Ammon's horn (tissue), 1 donor: ENCODE measurements around the gene PSME2.

Source experiments
- DNase-seq: peaks from one replicate; pipeline ENCODE4 v3.0.0-alpha.2; 2016; ENCODE audit warnings: low spot score

Gene PSME2

DNA sequence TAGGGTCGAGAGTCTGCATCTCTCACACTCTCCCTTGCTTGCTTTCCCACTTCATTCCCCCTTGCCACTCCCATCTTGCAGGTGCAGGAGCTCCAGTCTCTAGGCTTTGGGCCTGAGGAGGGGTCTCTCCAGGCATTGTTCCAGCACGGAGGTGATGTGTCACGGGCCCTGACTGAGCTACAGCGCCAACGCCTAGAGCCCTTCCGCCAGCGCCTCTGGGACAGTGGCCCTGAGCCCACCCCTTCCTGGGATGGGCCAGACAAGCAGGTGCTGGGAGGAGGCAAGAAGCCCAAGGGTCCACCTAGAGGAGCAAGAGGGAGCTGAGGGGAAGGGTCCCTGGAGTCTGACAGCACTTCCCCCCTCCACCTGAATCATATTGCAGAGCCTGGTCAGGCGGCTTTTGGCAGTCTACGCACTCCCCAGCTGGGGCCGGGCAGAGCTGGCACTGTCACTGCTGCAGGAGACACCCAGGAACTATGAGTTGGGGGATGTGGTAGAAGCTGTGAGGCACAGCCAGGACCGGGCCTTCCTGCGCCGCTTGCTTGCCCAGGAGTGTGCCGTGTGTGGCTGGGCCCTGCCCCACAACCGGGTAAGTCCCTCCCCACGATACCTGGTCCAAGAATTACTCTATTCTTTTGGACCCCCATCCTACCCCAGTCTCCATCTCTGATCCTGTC is 5.1 kb upstream of the PSME2 start:
- DNase-seq: no peak

DNA sequence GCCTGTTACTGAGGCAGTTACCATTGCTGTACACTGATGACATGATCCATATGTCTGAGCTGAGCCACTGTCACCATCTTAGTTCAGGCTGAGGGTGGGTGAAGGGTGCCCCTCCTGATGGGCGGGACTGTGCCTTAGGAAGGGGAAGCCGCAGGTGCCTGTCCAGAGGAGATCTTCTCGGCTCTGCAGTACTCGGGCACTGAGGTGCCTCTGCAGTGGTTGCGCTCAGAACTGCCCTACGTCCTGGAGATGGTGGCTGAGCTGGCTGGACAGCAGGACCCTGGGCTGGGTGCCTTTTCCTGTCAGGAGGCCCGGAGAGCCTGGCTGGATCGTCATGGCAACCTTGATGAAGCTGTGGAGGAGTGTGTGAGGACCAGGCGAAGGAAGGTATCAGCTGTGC is 4.6 kb upstream of the PSME2 start:
- DNase-seq: no peak

DNA sequence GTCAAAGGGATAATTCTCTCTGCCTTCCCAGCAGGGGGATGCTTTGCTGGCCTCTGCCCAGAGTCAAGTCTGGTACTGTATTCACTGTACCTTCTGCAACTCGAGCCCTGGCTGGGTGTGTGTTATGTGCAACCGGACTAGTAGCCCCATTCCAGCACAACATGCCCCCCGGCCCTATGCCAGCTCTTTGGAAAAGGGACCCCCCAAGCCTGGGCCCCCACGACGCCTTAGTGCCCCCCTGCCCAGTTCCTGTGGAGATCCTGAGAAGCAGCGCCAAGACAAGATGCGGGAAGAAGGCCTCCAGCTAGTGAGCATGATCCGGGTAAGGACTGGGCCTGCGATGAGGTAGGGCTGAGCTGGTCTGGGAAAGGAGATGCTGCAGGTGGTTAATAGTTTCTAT is 4.2 kb upstream of the PSME2 start:
- DNase-seq: no peak

DNA sequence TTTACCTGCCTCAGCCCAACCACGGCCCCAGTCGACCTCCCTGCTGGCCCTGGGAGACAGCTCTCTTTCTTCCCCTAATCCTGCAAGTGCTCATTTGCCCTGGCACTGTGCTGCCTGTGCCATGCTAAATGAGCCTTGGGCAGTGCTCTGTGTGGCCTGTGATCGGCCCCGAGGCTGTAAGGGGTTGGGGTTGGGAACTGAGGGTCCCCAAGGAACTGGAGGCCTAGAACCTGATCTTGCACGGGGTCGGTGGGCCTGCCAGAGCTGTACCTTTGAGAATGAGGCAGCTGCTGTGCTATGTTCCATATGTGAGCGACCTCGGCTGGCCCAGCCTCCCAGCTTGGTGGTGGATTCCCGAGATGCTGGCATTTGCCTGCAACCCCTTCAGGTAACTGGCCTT is 3.7 kb upstream of the PSME2 start:
- no peak for DNase-seq

DNA sequence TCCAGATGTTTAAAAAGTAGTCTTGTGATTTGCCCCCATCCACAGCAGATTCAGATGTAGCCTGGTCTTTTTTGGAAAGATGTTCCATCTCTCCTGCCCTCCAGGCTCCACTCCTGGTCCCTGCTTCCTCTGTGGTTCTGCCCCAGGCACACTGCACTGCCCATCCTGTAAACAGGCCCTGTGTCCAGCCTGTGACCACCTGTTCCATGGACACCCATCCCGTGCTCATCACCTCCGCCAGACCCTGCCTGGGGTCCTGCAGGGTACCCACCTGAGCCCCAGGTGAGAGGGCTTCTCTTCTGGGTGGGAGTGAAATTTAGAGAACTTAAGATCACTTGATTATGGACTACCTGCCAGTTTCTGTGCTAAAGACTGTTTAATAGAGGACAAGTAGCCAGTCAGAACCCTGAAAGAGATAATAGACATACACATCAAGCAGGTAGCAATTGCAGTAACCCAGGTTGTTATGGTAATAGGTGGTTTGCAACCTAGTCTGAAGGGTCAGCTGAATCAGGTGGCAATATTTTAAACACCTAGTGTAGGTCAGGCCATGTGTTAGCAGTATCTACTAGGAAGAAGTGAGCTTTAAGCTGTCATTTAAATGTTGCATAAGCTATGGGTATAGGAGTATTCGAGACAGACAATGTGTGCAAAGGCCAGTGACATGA is 3.0 kb upstream of the PSME2 start:
- no peak for DNase-seq

DNA sequence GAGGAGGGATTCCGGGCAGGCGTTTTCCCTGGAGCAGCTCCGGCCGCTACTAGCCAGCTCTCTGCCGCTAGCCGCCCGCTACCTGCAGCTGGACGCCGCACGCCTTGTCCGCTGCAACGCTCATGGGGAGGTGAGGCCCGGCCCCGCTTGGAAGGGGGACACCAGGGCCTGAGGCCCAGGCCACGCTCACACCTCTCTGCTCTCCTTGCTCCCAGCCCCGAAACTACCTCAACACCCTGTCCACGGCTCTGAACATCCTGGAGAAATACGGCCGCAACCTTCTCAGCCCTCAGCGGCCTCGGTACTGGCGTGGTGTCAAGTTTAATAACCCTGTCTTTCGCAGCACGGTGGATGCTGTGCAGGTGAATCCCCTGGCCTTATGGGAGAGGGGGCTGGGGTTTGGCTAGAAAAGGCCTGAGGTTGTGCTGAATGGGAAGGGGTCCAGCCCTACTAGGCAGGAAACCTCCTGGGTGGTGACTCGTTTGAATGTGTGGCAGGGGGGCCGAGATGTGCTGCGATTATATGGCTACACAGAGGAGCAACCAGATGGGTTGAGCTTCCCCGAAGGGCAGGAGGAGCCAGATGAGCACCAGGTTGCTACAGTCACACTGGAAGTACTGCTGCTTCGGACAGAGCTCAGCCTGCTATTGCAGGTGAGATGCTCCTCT is 1.5 kb upstream of the PSME2 start:
- no peak for DNase-seq

DNA sequence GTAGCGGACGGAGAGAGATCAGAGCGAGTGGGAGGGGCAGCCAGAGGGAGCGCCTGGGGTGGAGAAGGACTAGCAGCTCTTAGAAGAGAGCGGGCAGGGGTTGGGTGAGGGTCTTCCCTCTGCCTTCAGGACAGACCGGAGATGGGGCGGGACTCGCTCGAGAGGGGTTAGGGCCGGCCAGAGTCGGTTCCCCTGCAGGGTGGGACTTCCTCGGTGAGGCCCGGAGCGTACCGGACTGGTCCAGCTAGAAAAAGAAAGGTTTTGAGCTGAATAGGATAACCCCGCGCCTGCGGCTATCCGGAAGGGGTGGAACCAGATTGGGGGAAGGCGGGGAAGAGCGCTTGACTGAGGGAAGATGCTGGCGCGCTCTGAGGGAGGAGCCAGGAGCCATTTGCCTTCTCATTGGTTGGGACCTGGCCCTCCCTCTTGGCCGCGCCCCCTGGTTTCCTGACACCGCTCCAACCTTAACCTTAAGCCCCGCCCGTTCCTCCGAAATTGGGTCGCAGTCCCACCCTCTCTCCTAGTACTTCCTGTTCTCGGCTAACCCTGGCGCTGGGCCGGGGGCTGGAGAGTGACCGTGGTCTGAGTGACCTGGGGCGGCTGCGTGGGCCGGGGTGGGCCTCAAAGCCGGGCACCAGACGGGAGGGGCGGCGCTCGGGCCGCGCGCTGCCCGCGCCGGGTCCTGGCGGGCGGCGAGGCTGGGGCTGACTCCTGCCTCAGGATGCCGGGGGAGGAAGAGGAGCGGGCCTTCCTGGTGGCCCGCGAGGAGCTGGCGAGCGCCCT is 759 bp upstream of the PSME2 start, which contains the start of gene RNF31:
Gene RNF31 (plus strand): TSS at position 521 of the 783 bp plus-strand sequence. CDS start 201 bp downstream, at position 722.
- DNase-seq: peak; percentile 100

DNA sequence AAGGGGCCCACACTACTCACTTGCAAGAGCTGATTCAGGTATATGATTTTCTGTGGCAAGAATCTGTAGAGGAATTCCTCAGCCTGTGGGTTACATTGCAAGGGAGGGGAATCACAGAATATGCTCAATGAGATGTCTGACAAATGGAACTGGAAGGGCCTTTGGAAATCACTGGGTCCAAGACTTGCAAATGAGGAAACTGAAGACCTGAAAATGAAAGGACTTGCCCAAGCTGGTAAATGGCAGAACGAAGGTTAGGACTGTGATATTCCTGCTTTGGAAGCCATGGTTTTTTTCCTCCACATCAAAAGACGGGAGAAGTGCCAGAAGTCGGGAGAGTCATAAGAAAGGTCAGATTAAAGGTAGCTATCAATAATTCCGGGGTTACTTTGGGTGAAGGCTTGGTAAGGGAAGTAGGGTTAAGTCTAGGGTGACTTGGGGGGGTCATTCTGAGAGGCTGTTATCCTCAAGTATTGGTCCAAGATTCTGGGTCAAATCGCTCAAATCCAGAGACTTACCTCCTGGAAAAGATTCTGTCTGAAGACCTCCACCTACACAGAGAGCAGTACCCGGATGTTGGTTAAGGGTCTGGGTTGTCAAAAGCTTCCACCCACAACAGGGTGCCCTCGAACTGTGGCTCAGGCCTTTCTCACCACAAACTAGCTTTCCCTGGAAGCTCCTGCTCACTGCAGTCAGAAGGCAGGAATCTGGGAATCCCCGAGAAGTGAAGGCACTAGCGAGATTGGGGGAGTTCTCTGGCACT is 539 bp downstream of the PSME2 start:
- no peak for DNase-seq

DNA sequence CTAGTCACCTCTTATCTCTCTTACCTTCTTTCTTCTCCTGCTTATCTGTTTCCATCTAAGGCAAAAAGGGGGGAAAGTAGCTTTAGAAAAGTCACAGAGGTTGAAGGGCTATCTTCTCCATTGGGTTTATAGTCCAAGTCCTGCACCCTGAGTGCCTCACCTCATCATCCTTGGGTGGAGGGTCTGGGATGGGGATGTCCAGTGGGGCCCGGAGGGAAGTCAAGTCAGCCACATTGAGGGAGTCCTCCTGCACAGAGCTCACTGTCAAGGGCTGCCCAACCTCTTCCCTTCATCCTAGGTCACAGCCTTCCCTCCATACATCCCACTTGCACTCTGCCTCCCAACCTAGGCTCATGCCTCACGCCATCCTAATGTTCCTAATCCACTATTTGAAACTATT is 1.2 kb downstream of the PSME2 start:
- no peak for DNase-seq

DNA sequence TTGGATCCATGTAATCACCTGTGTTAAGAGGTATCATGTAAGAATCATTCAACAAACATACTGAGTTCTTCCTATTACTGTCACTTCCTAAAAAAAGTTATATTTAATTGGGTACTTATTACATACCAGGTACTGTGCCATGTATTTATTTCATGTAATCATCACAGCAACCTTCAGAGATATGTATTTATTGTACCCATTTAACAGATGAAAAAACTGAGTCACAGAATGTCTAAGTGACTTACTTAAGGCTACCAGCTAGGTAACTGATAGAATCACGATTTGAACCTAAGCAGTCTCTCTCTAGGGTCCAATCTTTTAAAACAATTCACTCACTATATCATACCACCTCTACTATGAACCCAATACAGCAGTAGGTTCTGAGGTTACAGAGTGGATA is 2.0 kb downstream of the PSME2 start:
- DNase-seq: no peak

DNA sequence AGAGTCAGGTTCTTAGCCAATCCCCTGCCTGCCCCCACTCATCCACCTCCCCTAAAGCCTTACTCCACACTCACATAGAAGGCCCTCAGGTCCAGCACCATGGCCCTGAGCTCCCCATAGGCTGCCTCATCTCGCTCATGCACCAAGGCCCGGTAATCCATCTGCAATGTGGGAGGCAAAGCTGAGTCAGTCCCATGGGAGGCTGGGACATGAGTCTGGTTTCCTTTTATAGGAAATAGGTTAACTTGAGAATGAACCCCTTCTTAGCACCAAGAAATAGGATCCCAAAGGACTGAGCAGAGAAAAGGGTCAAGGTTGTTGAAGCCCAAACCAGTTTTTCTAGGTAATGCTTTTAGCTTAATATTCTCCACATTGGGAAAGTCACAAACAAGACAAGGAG is 2.9 kb downstream of the PSME2 start:
- no peak for DNase-seq

DNA sequence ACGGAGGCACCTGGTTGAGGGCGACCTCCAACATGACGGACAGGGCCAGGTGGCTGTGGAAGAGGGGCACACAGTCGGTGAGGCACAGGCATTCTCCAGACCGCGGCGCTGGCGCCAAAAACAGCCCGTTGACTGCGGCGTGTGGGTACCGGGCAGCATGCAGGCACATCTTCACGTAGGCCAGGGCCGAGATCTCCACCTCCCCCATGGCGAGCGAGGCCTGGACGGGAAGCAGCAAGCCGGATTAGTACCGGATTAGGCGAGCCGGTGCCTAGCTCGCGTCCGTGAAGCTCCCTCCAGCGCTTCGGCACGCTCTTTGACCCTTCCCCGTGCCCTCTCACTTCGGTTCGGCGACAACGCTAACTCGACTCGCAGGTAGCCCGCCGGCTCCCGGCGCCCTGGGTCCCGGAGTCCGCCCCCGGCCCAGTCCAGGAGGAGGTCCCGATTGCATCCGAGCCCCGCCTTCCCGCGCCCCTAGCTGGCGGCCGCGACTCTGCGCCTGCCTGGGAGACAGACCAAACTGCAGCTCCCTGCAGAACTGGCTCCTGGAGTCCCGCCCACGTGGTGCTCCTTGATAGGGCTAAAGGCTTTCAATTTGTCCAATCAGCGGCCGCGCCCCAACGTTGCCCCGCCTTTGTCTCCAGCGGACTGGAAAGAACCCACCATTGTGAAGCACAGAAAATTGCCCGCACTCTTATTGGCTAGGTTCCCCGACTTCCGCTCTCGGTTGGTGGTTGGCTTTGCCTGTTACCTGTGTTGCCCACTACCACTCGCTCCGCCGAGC is 5.1 kb downstream of the PSME2 start, which contains the start of gene EMC9:
Gene EMC9 (minus strand): TSS at position 495 of the 784 bp plus-strand sequence. CDS start 287 bp downstream, at position 208.
- peak; percentile 100 for DNase-seq

DNA sequence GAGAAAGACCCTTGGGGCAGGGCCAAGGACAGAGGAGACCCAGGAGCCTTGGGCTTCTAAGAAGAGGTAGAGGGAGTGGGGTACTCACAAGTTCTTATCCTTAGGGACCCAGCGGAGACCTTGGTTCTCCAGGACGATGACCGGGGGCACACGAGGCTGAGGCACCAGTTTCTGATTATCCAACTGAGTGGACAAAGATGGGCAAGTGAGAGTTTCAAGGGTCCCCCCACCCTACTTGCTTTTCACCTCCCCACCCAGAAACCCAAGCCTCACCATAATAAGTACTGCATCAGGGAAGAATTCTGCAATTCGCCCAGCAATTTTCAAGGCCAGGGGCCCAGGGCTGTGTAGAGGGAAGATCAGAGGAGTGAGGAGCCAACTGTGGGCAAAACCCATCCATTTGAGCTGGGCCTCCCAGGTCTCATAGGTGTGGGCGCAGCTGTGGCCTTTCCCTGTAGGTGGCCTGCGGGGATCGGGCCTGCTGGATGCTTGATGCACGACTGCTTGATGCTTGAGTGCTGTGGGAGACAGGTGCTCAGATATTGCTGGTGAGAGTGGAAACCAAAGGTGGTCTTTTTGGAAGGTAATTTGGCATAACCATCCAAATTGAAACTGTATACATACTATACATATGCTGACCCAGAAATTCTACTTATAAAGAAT is 7.0 kb downstream of the PSME2 start:
- no peak for DNase-seq

DNA sequence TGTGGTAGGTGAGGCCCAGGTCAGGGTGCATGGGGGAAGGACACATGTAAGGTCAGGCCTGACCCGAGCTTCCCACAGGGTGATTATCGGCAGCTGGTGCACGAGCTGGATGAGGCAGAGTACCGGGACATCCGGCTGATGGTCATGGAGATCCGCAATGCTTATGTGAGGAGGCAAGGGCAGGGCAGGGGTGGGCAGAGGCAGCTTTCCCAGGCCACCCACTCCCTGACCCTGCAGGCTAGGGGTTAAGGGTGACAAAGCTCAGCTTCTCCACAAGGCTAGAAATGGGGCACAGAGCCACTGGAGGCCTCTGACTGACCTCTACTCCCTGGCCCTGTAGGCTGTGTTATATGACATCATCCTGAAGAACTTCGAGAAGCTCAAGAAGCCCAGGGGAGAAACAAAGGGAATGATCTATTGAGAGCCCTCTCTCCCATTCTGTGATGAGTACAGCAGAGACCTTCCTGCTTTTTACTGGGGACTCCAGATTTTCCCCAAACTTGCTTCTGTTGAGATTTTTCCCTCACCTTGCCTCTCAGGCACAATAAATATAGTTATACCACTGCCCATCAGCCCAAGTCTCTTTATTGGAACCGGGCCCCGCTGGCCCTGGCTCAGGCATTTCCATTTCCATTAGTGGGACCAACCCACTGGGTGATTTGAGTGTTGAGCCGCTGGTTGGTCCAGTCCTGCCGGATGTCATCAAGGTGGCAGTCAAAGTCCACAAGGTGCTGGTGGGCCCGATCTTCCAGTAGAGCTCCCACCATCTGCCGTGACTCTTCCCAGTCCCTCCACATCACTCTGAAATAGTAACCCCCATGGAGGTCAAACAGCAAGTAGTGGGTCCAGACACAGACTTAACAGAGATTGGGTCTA is 7.8 kb downstream of the PSME2 start:
- DNase-seq: no peak

DNA sequence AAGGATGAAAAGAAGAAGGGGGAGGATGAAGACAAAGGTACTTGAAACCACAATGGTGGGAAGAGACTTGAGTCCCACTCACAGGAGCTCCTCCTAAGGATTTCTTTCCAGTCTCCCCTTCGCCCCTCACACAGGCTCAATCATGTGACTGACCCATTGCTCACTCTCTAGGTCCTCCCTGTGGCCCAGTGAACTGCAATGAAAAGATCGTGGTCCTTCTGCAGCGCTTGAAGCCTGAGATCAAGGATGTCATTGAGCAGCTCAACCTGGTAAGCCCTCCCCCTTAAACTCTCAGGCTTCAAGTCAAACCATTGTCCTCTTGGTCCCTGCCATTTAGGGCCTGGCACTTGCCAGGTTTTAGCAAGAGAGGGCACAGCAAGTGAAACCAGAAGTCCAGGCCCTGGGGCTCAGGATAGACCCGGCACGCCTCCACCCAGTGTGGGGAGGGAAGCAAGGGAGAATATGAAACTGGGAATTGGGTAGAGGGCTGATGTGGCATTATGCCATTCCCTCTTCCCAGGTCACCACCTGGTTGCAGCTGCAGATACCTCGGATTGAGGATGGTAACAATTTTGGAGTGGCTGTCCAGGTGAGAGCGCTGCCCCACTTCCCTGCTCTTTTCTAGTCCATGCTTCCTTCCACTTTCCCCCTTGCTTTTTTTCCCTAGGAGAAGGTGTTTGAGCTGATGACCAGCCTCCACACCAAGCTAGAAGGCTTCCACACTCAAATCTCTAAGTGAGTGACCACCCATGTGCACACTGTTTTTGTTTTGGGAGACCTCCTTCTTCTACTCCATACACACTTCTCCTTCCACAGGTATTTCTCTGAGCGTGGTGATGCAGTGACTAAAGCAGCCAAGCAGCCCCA is 8.6 kb downstream of the PSME2 start:
- no peak for DNase-seq

DNA sequence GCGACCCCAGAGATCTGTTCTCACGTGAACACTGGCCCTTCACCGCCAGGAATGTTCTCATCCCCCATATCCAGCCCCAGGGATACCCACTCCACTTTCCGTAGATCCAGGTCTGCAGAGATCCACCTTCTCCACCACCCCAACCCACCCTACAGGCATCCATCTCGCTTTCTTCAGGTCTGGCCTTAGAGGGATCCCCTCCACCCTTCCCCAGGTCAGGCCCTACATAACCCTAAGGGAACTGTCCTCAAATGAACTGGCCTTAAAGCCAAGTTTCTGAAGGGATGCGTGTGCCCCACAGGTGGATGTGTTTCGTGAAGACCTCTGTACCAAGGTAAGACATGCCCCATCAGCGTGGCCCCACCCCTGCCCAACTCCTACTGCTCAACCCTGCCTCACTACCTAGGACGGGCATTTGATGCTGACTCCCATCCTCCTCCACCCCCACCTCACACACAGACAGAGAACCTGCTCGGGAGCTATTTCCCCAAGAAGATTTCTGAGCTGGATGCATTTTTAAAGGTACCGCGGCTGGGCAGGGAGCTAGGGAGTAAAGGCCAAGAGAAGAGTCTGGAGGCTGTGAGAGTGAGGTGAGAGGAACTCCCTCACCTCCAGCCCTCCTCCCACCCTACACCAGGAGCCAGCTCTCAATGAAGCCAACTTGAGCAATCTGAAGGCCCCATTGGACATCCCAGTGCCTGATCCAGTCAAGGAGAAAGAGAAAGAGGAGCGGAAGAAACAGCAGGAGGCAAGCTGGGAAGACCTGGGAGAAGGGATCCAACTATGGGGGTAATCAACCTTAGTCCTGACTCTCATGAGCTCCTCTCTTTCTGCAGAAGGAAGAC is 9.5 kb downstream of the PSME2 start:
- no peak for DNase-seq
